GM19372 (cell line): ENCODE data around the gene UTP14C.
"Not testable (repeated sequence)": the region's sequence is repeated elsewhere in the genome, so short reads cannot be mapped to it uniquely, and the experiment has no call there.

Source experiments
- ATAC-seq: cut with Tn5 transposase; IDR thresholded peaks from one replicate; pipeline ENCODE4 v1.9.1; 2021; ENCODE audit warnings: mild to moderate bottlenecking, low read depth, moderate library complexity; ENCODE audit not compliant: unreplicated experiment

UTP14C gene

GRCh38 chr13:52002361-52002760 lies 22.1 kb upstream of the UTP14C start:
- ATAC-seq = no peak

- no peak for ATAC-seq
Measured at GRCh38 chr13:52003541-52003940, 20.9 kb upstream of the UTP14C start.

GRCh38 chr13:52004511-52005170 lies 19.9 kb upstream of the UTP14C start:
- ATAC-seq = no peak

- no peak for ATAC-seq
Measured at GRCh38 chr13:52005841-52006522, 18.5 kb upstream of the UTP14C start.

GRCh38 chr13:52006523-52007245 lies 17.8 kb upstream of the UTP14C start:
- ATAC-seq = no peak

- no peak for ATAC-seq
Measured at GRCh38 chr13:52009946-52010345, 14.5 kb upstream of the UTP14C start.

- peak; percentile 0 for ATAC-seq
Measured at GRCh38 chr13:52010890-52011631, 13.4 kb upstream of the UTP14C start, which contains the start of gene ATP7B. ATP7B (minus strand) TSS chr13:52011450; CDS start chr13:52011337, 113 bp downstream.

GRCh38 chr13:52011632-52012511 lies 12.6 kb upstream of the UTP14C start, which contains the start of gene ALG11:
ALG11 (plus strand) TSS chr13:52012398; CDS start chr13:52012419, 21 bp downstream.
- peak; percentile 98 for ATAC-seq

- peak; percentile 0 for ATAC-seq
Measured at GRCh38 chr13:52012512-52012836, 12.0 kb upstream of the UTP14C start.

- ATAC-seq = no peak
Measured at GRCh38 chr13:52016296-52016695, 8.2 kb upstream of the UTP14C start.

- no peak for ATAC-seq
Measured at GRCh38 chr13:52020191-52020590, 4.3 kb upstream of the UTP14C start.

- ATAC-seq = no peak
Measured at GRCh38 chr13:52022356-52022755, 2.1 kb upstream of the UTP14C start.

GRCh38 chr13:52025475-52026245 lies 1.2 kb downstream of the UTP14C start:
- ATAC-seq = no peak

- ATAC-seq = no peak
Measured at GRCh38 chr13:52026246-52026626, 1.7 kb downstream of the UTP14C start.

- ATAC-seq = no peak
Measured at GRCh38 chr13:52027832-52028231, 3.3 kb downstream of the UTP14C start.

- ATAC-seq = no peak
Measured at GRCh38 chr13:52029569-52029968, 5.1 kb downstream of the UTP14C start.

GRCh38 chr13:52030401-52030800 lies 5.9 kb downstream of the UTP14C start:
- not testable (repeated sequence) for ATAC-seq

GRCh38 chr13:52033039-52033438 lies 8.5 kb downstream of the UTP14C start:
- no peak for ATAC-seq

GRCh38 chr13:52034616-52035226 lies 10.2 kb downstream of the UTP14C start:
- ATAC-seq = no peak
